IPS DF 4.7 (cell line): ENCODE measurements around the gene CTNNA2.

ENCODE experiments used
- DNase-seq: peaks from one replicate; pipeline ENCODE4 v3.0.0-alpha.2; 2013; ENCODE audit warnings: low spot score; ENCODE audit errors: extremely low read depth

Gene CTNNA2

DNA sequence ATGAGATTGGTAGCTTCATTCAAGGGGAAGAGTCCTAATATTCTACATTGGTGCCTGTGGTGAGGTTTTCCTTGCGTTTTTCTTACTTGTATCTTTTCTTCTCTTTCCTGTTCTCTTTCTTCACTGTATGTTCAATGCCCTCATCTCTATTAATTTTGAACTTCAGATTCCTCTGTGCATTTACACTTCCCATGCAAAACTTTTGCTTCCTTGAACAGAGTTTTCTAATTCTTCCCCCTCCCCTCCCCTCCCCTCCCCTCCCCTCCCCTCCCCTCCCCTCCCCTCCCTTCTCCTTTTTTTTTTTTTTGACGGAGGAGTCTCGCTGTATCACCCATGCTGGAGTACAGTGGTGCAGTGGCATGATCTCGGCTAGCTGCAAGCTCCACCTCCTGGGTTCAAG is 403.4 kb downstream of the CTNNA2 start:
- no peak for DNase-seq

DNA sequence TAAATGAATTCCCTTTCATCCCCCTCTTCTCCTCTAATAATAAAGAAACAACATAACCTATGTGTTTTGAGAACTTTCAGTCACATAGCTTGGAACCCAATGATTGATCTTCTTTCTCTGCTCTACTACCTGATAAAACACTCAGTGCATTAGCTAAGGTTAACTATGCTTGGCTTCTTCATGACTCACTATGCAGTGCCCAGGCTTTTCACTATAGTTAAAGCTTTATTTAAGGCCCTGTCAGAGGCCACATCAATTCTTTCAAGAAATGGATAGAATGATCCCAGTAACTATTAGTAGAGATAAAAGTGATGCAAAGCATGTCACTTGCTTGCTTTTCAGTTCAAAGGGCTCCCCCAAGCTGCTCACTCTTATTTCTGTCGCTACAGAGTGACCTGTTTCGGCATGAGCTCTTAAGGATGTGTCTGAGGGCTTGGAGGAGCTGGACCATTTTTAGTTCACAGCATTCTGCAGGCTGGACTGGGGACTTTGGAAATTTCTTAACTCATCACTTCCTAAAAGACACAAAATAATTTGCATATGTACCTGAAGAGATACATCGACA is 407.7 kb downstream of the CTNNA2 start:
- no peak for DNase-seq

GRCh38 chr2:79929624-79930023 is 416.8 kb downstream of the CTNNA2 start:
- no peak for DNase-seq

DNA sequence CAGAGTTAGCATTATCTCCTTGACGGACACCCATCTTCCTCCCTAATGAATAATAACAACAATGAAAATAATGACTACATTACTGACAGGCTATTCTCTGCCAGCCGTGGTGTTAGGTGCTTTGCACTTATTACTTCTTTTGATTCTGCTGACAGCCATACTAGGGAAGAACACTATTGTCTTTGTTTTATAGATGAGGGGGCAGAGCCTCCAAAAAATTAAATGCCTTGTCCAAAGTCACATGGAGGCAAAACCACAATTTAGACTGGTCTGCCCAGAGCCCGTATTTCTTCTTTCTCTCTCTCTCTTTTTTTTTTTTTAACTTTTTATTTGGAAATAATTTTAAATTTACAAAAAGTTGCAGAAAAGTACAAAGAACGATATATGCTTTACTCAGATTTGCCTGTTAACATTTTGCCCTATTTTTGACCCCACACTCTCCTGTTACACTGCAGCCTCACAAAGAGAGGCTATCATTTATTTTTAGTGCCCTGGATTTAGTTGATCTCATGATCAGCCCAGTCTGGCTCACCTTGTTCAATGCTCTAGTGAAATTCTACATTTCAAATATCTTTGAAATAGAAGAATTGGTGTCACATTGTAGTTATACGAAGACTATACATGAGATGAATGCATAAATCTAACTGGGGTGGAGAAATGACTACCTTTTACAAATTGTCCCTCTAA is 422.3 kb downstream of the CTNNA2 start:
- no peak for DNase-seq

DNA sequence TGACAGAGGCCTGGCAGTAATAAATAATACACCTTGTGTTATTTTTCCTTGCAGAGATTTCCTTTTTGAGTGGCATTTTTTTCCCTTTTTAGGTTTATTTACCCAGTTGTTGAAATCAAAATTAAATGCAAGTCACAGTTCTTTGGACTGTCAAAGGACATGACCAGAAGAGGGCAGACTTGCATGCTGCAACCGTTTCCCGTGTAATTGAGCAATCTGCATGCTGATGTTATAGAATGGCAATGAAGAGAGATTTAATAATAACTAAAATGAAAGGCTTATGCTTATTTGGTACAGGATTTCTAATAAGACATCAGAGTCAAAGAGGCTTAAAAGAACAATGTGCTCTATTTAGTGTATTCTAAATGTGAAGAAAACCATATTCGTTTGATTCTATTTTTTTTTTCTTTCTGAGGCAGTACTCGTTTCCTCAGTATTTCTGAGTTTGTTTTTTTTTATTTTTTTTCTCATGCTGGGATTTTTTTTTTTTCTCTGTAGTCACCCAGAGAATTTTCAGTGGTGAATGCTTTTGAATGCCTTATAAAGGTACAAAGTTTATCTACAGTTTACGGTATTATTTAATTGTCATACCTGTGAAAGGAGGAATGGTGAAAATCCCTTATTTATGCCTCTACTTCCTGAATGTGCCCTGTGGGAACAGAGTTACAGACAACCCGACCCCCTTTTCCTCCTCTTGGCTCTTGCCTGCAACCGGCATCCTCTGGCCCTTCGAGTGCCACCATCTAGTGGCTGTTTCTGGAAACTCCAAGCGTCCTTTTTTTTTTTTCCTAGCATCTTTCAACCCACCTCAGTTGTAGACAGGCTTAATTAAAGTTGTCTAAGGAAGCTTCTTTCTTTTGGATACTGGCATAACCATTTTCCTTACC is 423.2 kb downstream of the CTNNA2 start:
- peak; percentile 53 for DNase-seq

- DNase-seq = no peak
These were observed 423.9 kb downstream of the CTNNA2 start for GRCh38 chr2:79936715-79937114.

DNA sequence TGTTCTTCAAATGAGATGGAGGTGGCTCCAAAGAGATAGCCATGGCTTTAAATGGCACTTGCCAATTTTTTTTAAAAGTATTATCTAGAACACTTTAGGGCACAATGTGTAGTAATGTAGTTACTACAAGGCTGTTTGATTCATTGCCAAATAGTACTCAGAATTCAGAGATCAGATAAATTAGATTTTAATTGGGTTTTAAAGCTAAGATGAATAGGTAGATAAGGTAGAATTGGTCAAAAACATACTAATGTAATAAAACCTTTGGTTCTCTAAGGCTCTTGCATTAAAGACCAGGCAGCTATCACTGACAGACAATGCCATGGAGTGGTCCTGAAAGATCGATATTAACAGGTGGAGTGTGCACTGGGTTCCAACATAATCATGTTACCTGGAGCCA is 425.8 kb downstream of the CTNNA2 start:
- no peak for DNase-seq

- no peak for DNase-seq
These were observed 427.5 kb downstream of the CTNNA2 start for GRCh38 chr2:79940364-79940763.

DNA sequence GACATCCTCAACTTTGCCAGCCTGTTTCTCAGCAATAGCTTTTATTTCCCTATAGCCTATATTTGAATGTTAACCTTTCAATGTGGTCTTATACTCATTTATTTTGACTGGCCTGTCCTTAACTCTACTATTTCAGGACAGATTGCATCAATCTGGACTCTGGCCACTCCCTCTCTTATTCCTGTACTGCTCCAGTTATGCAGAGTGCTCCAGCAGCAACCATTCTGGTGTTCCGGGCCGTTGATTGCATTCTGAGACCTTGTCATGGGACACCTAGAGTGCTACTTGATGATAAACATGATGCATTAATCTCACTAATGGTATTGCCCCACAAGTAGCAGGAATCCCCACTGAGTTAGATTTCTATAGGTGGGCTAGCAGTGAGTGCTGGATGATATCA is 428.3 kb downstream of the CTNNA2 start:
- DNase-seq = no peak

GRCh38 chr2:79944205-79944604 is 431.4 kb downstream of the CTNNA2 start:
- no peak for DNase-seq

GRCh38 chr2:79945653-79946445 is 433.0 kb downstream of the CTNNA2 start:
- DNase-seq = no peak

GRCh38 chr2:79947751-79948150 is 434.9 kb downstream of the CTNNA2 start:
- no peak for DNase-seq

GRCh38 chr2:79950526-79950925 is 437.7 kb downstream of the CTNNA2 start:
- no peak for DNase-seq

DNA sequence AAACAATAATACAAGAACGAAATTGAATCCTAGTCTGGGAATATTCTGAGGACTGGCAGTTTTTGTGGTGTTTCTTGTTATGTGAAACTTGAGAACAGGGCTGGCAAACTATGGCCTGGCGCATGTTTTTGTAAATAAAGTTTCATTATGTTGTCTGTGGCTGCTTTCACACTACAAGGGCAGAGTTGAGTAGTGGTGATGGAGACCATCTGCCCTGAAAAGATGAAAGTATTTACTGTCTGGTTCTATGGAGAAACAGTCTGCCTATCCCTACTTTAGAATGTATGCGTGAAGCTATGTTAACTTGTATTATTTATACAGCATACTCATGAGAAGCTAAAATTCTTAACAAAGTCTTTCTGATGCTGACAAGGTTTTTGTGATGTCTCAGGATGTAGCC is 439.8 kb downstream of the CTNNA2 start:
- DNase-seq = no peak

DNA sequence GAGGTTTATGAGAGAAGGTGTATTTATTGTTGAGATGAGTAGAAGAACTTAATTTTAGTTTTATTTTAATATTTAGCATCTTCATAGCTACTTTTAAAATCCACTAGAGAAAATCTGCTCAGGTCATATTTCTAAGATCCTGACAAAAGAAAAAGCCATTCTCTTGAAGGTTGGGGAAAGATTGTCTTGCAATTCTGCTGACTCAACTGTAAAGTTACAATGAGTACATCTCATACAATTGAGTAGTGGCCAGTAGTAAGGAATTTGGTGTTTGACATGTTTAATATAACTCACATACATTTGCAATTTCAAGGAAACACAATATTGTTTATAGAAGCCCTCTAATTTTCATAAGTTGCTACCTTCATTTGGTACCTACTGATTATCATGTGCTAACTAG is 447.2 kb downstream of the CTNNA2 start:
- DNase-seq = no peak

DNA sequence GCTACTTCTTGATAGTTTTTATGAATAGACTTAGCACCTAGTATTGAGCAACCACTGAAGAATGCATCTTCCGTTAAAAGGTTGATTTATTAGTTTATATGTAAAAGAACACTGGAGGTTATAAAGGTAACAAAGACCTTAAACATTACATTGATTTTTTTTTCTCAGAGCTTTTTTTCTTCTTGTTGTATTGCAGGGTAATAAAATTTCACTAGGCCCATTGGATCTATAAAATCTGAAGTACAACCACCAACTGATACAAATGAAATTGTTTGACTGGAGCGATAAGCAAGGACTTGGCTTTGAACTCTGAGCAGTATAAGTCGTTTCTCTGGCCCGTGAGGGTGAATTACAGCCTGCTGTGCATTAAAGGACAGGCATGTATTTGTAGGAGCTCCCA is 447.7 kb downstream of the CTNNA2 start:
- no peak for DNase-seq

DNA sequence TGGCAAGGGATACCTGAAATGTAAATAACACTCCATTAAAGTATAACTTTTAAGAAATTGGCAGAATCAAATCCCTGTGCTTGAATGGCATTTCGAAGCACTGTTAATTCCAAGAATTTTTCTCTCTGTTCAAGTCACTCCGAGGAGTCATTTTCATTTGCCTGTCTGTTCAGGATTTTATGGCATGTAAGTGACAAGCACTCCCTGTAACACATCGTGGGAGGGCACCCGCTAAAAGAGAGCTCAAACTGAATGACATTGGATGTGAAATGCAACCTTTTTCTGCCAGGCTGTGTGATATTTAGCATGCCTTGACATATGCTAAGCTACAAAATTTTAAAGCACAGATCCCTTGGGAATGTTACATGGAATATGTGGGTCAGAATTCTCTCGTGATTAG is 452.1 kb downstream of the CTNNA2 start:
- no peak for DNase-seq

GRCh38 chr2:79966369-79966768 is 453.5 kb downstream of the CTNNA2 start:
- no peak for DNase-seq

- DNase-seq = no peak
These were observed 454.0 kb downstream of the CTNNA2 start for GRCh38 chr2:79966882-79967281.

GRCh38 chr2:79971807-79972206 is 459.0 kb downstream of the CTNNA2 start:
- DNase-seq = no peak

DNA sequence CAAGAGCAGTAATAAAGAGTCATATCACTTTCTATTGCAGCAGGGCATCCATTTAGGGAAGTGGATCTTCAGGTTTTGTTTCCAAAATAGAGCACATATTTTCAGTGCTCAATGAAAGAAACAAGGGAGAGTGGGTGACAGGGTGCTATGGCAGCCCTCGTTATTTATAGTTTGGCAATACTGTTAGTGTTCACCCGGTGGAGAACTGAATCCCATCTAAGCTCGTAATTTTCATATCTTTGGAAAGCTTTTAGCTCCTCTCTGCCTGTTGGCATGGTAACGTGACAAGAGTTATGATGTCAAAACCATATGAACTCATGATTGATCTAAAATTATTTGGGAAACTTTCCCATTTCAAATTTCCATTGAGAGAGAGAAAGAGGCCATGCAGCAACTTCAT is 459.8 kb downstream of the CTNNA2 start:
- no peak for DNase-seq
